ENCODE data around the gene MEIS1. TPM values are rescaled to one million over a fixed set of nuclear protein-coding genes. Genes with fewer than 3 reads are reported as not detected.

The MEIS1 gene
- total RNA-seq, 1 experiment from 2014 or later = 0.66 TPM

- Histone ChIP-seq H4K8ac (replicated peaks; ENCODE audit: insufficient read length, low read depth, low read length) (no peak overlapping the region), H2BK120ac (ENCODE audit: low read depth, low read length, poor library complexity, severe bottlenecking) (no peak overlapping the region), H3K18ac (ENCODE audit: insufficient read length, low read depth, low read length) (no peak overlapping the region), H3K79me2 (ENCODE audit: insufficient read depth, low read length) (no peaks in the 10 kb centered on the region), H3K4me1 (ENCODE audit: insufficient read depth, low read length) (no peaks in the 10 kb centered on the region), H4K5ac (ENCODE audit: insufficient read length, low read depth, low read length) (no peak overlapping the region), H2AK5ac (ENCODE audit: insufficient read length, low read length) (no peak overlapping the region), H2BK15ac (ENCODE audit: low read depth, low read length) (no peak overlapping the region), H3T11ph (ENCODE audit: low read length) (no peak overlapping the region), H3K79me1 (ENCODE audit: insufficient read depth, low read depth, low read length, poor library complexity, severe bottlenecking) (no peaks in the 10 kb centered on the region), H4K91ac (ENCODE audit: insufficient read length, low read depth, low read length) (no peak overlapping the region), H2BK12ac (ENCODE audit: insufficient read length, low read depth, low read length) (no peak overlapping the region), H4K20me1 (ENCODE audit: control insufficient read depth, insufficient read depth, insufficient read length) (no peaks in the 10 kb centered on the region), H3K23me2 (ENCODE audit: insufficient read length, low read depth, low read length, poor library complexity, severe bottlenecking) (no peaks in the 10 kb centered on the region), H3K23ac (ENCODE audit: insufficient read length, low read depth, low read length) (no peak overlapping the region), H2AFZ (ENCODE audit: low read length) (no peak overlapping the region), H3K9me3 (ENCODE audit: control insufficient read depth, low read depth, low read length) (no peaks in the 10 kb centered on the region), H2BK20ac (ENCODE audit: low read depth, low read length, poor library complexity, severe bottlenecking) (no peak overlapping the region), H3K9ac (ENCODE audit: extremely low read depth, insufficient read length, low read length) (no peak overlapping the region), H3K56ac (ENCODE audit: insufficient read length, low read depth, low read length) (no peak overlapping the region), H2BK5ac (ENCODE audit: insufficient read length, low read length) (no peak overlapping the region), H3K27ac (ENCODE audit: insufficient read length, low read depth, low read length) (no peak overlapping the region), H3K4ac (ENCODE audit: low read depth, low read length) (no peak overlapping the region), H3K4me2 (ENCODE audit: insufficient read depth, insufficient read length, low read length) (no peak overlapping the region), H3K27me3 (ENCODE audit: insufficient read depth, low read length) (no peaks in the 10 kb centered on the region), H3K14ac (ENCODE audit: insufficient read depth, low read length) (no peak overlapping the region)
- no peak for TF ChIP-seq CTCF (conservative IDR thresholded peaks at IDR 0.05)
- H3K9me3 Mint-ChIP-seq = peaks cover under 1 to 2% of the 10 kb centered on the region in 2 experiments; a peak in 3 of 5 replicates
- H3K27ac Mint-ChIP-seq = no peak overlapping the region
- no CpG with 5 or more reads among the region's 2 CpGs for WGBS (ENCODE audit: extremely low coverage, insufficient read length, low lambda C conversion rate)
- no peak overlapping the region for H3K4me3 Mint-ChIP-seq
- peaks cover 0 to 5% (median 0%) of the 10 kb centered on the region in 3 experiments; a peak in 3 of 7 replicates for H3K36me3 Mint-ChIP-seq (ENCODE audit: insufficient read depth in 1 of 3, low read depth in 3 of 3)
- peaks cover 6% of the 10 kb centered on the region for H3K27me3 Mint-ChIP-seq (ENCODE audit: low read depth)
- H3K4me1 Mint-ChIP-seq = no peaks in the 10 kb centered on the region
- DNase-seq = no peak
Observed at GRCh38 chr2:66604326-66604725, 169.4 kb downstream of the MEIS1 start.

All from H9 (cell line).